Spleen (tissue), 11 donors: ENCODE data around the gene NOSIP. TPM values are rescaled to one million over a fixed set of nuclear protein-coding genes. Genes with fewer than 3 reads are reported as not detected.

Source experiments
- DNase-seq: peaks from one replicate; pipeline ENCODE4 v3.0.0-alpha.2; 2020
- H3K27ac ChIP-seq, 8 donors: fragments of 200-600 bp; sonication (generic) in 7 of 8; 1 replicate in 4 of 8; 2 replicates in 4 of 8; pipeline versions ENCODE4 v1.5.0 to v1.8.0; 2016 to 2021; ENCODE audit warnings: inconsistent platforms in 4 of 8, mild to moderate bottlenecking in 4 of 8, moderate library complexity in 1 of 8
- H3K27me3 ChIP-seq, 7 donors: fragments of 200-600 bp; sonication (generic) in 6 of 7; replicated peaks in 1 of 7; 1 replicate in 4 of 7; 2 replicates in 3 of 7; pipeline versions ENCODE4 v1.5.0 to v1.8.0; 2016 to 2021; ENCODE audit warnings: inconsistent platforms in 3 of 7, mild to moderate bottlenecking in 1 of 7
- H3K36me3 ChIP-seq, 6 donors: fragments of 200-600 bp; sonication (generic) in 5 of 6; 1 replicate in 4 of 6; 2 replicates in 2 of 6; pipeline versions ENCODE4 v1.5.0 to v1.8.0; 2016 to 2021; ENCODE audit warnings: inconsistent platforms in 2 of 6
- H3K4me1 ChIP-seq, 6 donors: fragments of 200-600 bp; sonication (generic) in 5 of 6; 1 replicate in 3 of 6; 2 replicates in 3 of 6; pipeline versions ENCODE4 v1.5.0 to v1.8.0; 2016 to 2021; ENCODE audit warnings: inconsistent platforms in 3 of 6
- H3K4me3 ChIP-seq, 8 donors: fragments of 200-600 bp; sonication (generic) in 7 of 8; 1 replicate in 4 of 8; 2 replicates in 4 of 8; pipeline versions ENCODE4 v1.5.0 to v1.8.0; 2016 to 2021; ENCODE audit warnings: inconsistent platforms in 4 of 8, mild to moderate bottlenecking in 4 of 8, moderate library complexity in 2 of 8
- H3K9me3 ChIP-seq, 8 donors: fragments of 200-600 bp; sonication (generic) in 7 of 8; 1 replicate in 4 of 8; 2 replicates in 4 of 8; pipeline versions ENCODE4 v1.5.0 to v1.8.0; 2016 to 2021; ENCODE audit warnings: inconsistent platforms in 4 of 8
- POLR2A ChIP-seq, 3 donors: fragments of 450-650 bp; IDR thresholded peaks; one replicate each; pipeline ENCODE4 v1.5.1; 2017; ENCODE audit warnings: antibody characterized with exemption in 3 of 3, mild to moderate bottlenecking in 1 of 3
- POLR2AphosphoS5 ChIP-seq, 3 donors: sonication (generic); formaldehyde crosslinking; IDR thresholded peaks; one replicate each; pipeline ENCODE4 v1.5.1; 2017; ENCODE audit warnings: antibody characterized with exemption in 3 of 3
- WGBS, 5 donors: extraction: QIAGEN DNeasy Blood & Tissue Kit in 3 of 5; methylation state at CpG; one replicate each; pipeline versions ENCODE4 v1.1.5 to v1.1.7; 2013 to 2018; 5-methylcytosine and 5-hydroxymethylcytosine counted together
- intact Hi-C: fragments of 100-400 bp; cut with DNase I; formaldehyde crosslinking; loops from one replicate; pipeline ENCODE4 v1.15.0; 2023; ENCODE audit warnings: low total_unique reads
- polyA plus RNA-seq, 3 donors: library from polyadenylated mRNA; stranded (reverse); fragments of 200-250 nt; gene quantifications; one replicate each; pipeline ENCODE4 v1.2.1, GENCODE V29; 2013
- total RNA-seq, 7 donors: library from RNA; depleted of rRNA in 3 of 7; stranded (reverse); fragments of >200 nt in 3 of 7; fragmentation: NEBNext Ultra II Directional in 4 of 7; extraction: Animal tissue kit (Norgen Biotek cat#: 25700) in 4 of 7; gene quantifications; one replicate each; pipeline versions ENCODE4 v1.1.0 to v1.2.1, GENCODE V29; 2016 to 2021
- TF ChIP-seq, protein P1 (sequence below), 11 experiments: fragments of 200-600 bp in 7 of 11; fragments of 450-650 bp in 4 of 11; sonication (generic) in 4 of 11; IDR thresholded peaks in 8 of 11; conservative IDR thresholded peaks in 3 of 11; 1 replicate in 7 of 11; 2 replicates in 4 of 11; pipeline versions ENCODE4 v1.4.0 to v1.8.0; 2016 to 2021; ENCODE audit warnings: antibody characterized with exemption in 11 of 11, inconsistent platforms in 4 of 11, mild to moderate bottlenecking in 1 of 11
- donor health status: healthy with polysubstance abuse.
- donor health status: DM: no; HTN: no; CAD: no; lungs with moderate emphysema.
- donor health status: DM: no; HTN: no; CAD: no.
- donor health status: Bipolar disorder and iron deficiency.
- donor health status: healthy.
- donor health status: DM: no; HTN: no; CAD: no.
- donor health status: DM: yes; HTN: yes; CAD: no.

Gene NOSIP
- total and polyA plus RNA-seq, 10 donors = 58.6 to 152 (median 71.7) TPM

DNA sequence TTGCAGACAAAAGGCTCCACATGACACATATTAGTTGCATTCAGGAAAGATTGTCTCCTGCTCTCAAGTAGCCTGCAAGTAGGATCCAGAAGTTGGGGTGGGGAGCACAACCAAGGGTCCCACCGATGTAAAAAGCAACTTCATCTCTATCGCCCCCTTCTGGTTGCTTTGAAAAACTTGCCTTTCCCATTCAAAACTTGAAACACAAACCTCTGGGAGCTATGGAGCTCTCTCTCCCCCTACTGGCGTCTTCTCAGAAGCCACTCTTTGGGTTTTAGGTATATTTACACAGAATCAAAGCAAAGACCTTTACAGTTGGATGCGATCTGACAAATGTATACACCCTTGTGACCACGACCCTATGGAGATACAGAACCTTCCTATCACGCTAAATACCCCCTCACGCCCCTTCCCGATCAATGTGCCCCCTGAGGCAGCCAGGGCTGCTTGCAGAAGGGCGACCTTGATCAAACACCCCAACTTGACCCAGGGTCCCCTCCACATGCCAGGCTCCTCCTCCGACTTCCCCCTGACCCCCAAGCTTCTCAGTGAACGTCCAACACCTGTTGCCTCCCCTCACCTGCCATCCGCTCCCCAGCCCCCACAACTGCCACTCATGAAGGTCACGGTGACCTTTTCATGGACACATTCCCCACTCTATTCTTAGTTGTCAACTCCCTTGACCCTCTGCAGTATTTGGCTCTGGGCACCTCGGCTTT is 10.1 kb downstream of the NOSIP start:
- peak in 1 of 3 donors; percentile 44 for TF ChIP-seq POLR2AphosphoS5 (IDR thresholded peaks at IDR 0.05)
- TF ChIP-seq, protein P1, sequence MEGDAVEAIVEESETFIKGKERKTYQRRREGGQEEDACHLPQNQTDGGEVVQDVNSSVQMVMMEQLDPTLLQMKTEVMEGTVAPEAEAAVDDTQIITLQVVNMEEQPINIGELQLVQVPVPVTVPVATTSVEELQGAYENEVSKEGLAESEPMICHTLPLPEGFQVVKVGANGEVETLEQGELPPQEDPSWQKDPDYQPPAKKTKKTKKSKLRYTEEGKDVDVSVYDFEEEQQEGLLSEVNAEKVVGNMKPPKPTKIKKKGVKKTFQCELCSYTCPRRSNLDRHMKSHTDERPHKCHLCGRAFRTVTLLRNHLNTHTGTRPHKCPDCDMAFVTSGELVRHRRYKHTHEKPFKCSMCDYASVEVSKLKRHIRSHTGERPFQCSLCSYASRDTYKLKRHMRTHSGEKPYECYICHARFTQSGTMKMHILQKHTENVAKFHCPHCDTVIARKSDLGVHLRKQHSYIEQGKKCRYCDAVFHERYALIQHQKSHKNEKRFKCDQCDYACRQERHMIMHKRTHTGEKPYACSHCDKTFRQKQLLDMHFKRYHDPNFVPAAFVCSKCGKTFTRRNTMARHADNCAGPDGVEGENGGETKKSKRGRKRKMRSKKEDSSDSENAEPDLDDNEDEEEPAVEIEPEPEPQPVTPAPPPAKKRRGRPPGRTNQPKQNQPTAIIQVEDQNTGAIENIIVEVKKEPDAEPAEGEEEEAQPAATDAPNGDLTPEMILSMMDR (IDR thresholded peaks at IDR 0.05 in 8 of 11, conservative IDR thresholded peaks at IDR 0.05 in 3 of 11) = peak; percentile 94 to 99 (median 97)
- TF ChIP-seq POLR2A (IDR thresholded peaks at IDR 0.05) = peak in 1 of 3 donors; percentile 1

GRCh38 chr19:49567861-49568441 is 12.4 kb downstream of the NOSIP start:
- peaks cover 20 to 92% (median 76%) of the 10 kb centered on the region in 6 donors for H3K4me1 ChIP-seq
- H3K27ac ChIP-seq = peak overlapping the region in 7 of 8 donors; percentile 13 to 76 (median 60)
- H3K36me3 ChIP-seq = peaks cover 0 to 19% (median under 1%) of the 10 kb centered on the region in 6 donors
- intact Hi-C loops = loop anchor here (5.0 kb wide), 1 partner anchor 61 kb away; no protein-coding TSS in a partner anchor
- no peaks in the 10 kb centered on the region for H3K9me3 ChIP-seq
- 48 to 55% (median 54%) methylated on average over 9 of the region's 9 CpGs for WGBS, 5 donors
- H3K4me3 ChIP-seq = no peak overlapping the region
- DNase-seq = no peak
- H3K27me3 ChIP-seq = no peaks in the 10 kb centered on the region
- peak in 1 of 3 donors; percentile 55 for TF ChIP-seq POLR2AphosphoS5 (IDR thresholded peaks at IDR 0.05)
- TF ChIP-seq, protein P1 (IDR thresholded peaks at IDR 0.05 in 8 of 11, conservative IDR thresholded peaks at IDR 0.05 in 3 of 11) = no peak

More for the DNA sequence above, 10.1 kb downstream of the NOSIP start:
- H3K36me3 ChIP-seq = peaks cover 0 to 26% (median 11%) of the 10 kb centered on the region in 6 donors
- 31 to 39% (median 33%) methylated on average over 14 of the region's 14 CpGs for WGBS, 5 donors
- intact Hi-C loops = loop anchor here (10.0 kb wide), 1 partner anchor 105 kb away; the partner anchor contains the start of gene PRMT1
- H3K4me1 ChIP-seq = peaks cover 12 to 69% (median 59%) of the 10 kb centered on the region in 6 donors
- DNase-seq = no peak
- H3K9me3 ChIP-seq = no peaks in the 10 kb centered on the region
- peak overlapping the region in 6 of 8 donors; percentile 23 to 76 (median 72) for H3K27ac ChIP-seq
- no peaks in the 10 kb centered on the region for H3K27me3 ChIP-seq
- no peak overlapping the region for H3K4me3 ChIP-seq

- intact Hi-C loops = loop anchor here (5.0 kb wide), 1 partner anchor 59 kb away; no protein-coding TSS in a partner anchor
- DNase-seq = no peak
- H3K36me3 ChIP-seq = peaks cover 0 to 29% (median 0%) of the 10 kb centered on the region in 6 donors
- WGBS, 5 donors = 96 to 100% (median 98%) methylated on average over 3 of the region's 3 CpGs
- H3K4me3 ChIP-seq = no peak overlapping the region
- no peaks in the 10 kb centered on the region for H3K27me3 ChIP-seq
- H3K4me1 ChIP-seq = peaks cover 23 to 100% (median 88%) of the 10 kb centered on the region in 6 donors
- H3K27ac ChIP-seq = peak overlapping the region in 4 of 8 donors; percentile 7 to 76 (median 60)
- no peaks in the 10 kb centered on the region for H3K9me3 ChIP-seq
- TF ChIP-seq POLR2AphosphoS5 (IDR thresholded peaks at IDR 0.05) (no peak), POLR2A (IDR thresholded peaks at IDR 0.05) (no peak)
- TF ChIP-seq, protein P1 (IDR thresholded peaks at IDR 0.05 in 8 of 11, conservative IDR thresholded peaks at IDR 0.05 in 3 of 11) = no peak
Measured at GRCh38 chr19:49566302-49566701, 14.1 kb downstream of the NOSIP start.

- no peaks in the 10 kb centered on the region for H3K27me3 ChIP-seq
- H3K27ac ChIP-seq = peak overlapping the region in 6 of 8 donors; percentile 0 to 76 (median 47)
- no peak overlapping the region for H3K4me3 ChIP-seq
- peaks cover 22 to 100% (median 87%) of the 10 kb centered on the region in 6 donors for H3K4me1 ChIP-seq
- WGBS, 5 donors = 36 to 59% (median 56%) methylated on average over 4 of the region's 4 CpGs
- intact Hi-C loops = loop anchor here (5.0 kb wide), 1 partner anchor 58 kb away; no protein-coding TSS in a partner anchor
- no peaks in the 10 kb centered on the region for H3K9me3 ChIP-seq
- peaks cover 0 to 33% (median 0%) of the 10 kb centered on the region in 6 donors for H3K36me3 ChIP-seq
- DNase-seq = no peak
- TF ChIP-seq, protein P1 (IDR thresholded peaks at IDR 0.05 in 8 of 11, conservative IDR thresholded peaks at IDR 0.05 in 3 of 11) = no peak
- TF ChIP-seq POLR2A (IDR thresholded peaks at IDR 0.05) = no peak
- TF ChIP-seq POLR2AphosphoS5 (IDR thresholded peaks at IDR 0.05) = no peak
Measured at GRCh38 chr19:49565261-49565660, 15.1 kb downstream of the NOSIP start.
